Stomach (tissue), 9 donors: Measurements from ENCODE around the gene NCAM1. TPM values are rescaled to one million over a fixed set of nuclear protein-coding genes. Genes with fewer than 3 reads are reported as not detected.

Experiments
- DNase-seq, 2 donors: peaks; one replicate each; pipeline versions ENCODE4 v3.0.0 to v3.0.0-alpha.2; 2013 to 2019
- H3K27ac ChIP-seq, 5 donors: fragments of 200-600 bp in 4 of 5; sonication (generic) in 4 of 5; one replicate each; pipeline ENCODE4 v1.5.1; 2013 to 2019; ENCODE audit warnings: mild to moderate bottlenecking in 1 of 5, moderate library complexity in 1 of 5
- H3K27me3 ChIP-seq, 3 donors: fragments of 200-600 bp; sonication (generic); one replicate each; pipeline ENCODE4 v1.5.1; 2017 to 2019; ENCODE audit warnings: mixed run types in 1 of 3
- H3K36me3 ChIP-seq, 4 donors: fragments of 200-600 bp; sonication (generic); 1 replicate in 3 of 4; 2 replicates in 1 of 4; pipeline ENCODE4 v1.5.1; 2016 to 2019
- H3K4me1 ChIP-seq, 4 donors: fragments of 200-600 bp; sonication (generic); one replicate each; pipeline ENCODE4 v1.5.1; 2016 to 2019
- H3K4me3 ChIP-seq, 4 donors: fragments of 200-600 bp; sonication (generic) in 3 of 4; one replicate each; pipeline ENCODE4 v1.5.1; 2016 to 2019; ENCODE audit warnings: mild to moderate bottlenecking in 1 of 4
- H3K9me3 ChIP-seq, 4 donors: fragments of 200-600 bp; sonication (generic); one replicate each; pipeline ENCODE4 v1.5.1; 2016 to 2019
- CTCF ChIP-seq, 7 experiments: fragments of 450-650 bp in 4 of 7; fragments of 200-600 bp in 3 of 7; sonication (generic) in 3 of 7; IDR thresholded peaks; one replicate each; pipeline ENCODE4 v1.5.1; 2016 to 2019; ENCODE audit warnings: antibody characterized with exemption in 7 of 7, control low read depth in 2 of 7, mild to moderate bottlenecking in 1 of 7
- EP300 ChIP-seq: sonication (generic); formaldehyde crosslinking; IDR thresholded peaks from one replicate; pipeline ENCODE4 v1.6.1; 2017; ENCODE audit warnings: antibody characterized with exemption
- POLR2A ChIP-seq, 4 donors: fragments of 450-650 bp; IDR thresholded peaks; one replicate each; pipeline ENCODE4 v1.6.1; 2016; ENCODE audit warnings: antibody characterized with exemption in 4 of 4, control low read depth in 2 of 4, mild to moderate bottlenecking in 1 of 4, moderate library complexity in 1 of 4
- POLR2AphosphoS5 ChIP-seq, 3 donors: sonication (generic); formaldehyde crosslinking; IDR thresholded peaks; one replicate each; pipeline ENCODE4 v1.6.1; 2016; ENCODE audit warnings: antibody characterized with exemption in 3 of 3
- WGBS, 5 donors: extraction: QIAGEN DNeasy Blood & Tissue Kit in 3 of 5; methylation state at CpG; one replicate each; pipeline versions ENCODE4 v1.1.5 to v1.1.7; 2013 to 2018; 5-methylcytosine and 5-hydroxymethylcytosine counted together
- intact Hi-C: fragments of 100-400 bp; cut with DNase I; formaldehyde crosslinking; loops from one replicate; pipeline ENCODE4 v1.15.1; 2023; ENCODE audit warnings: low total_unique reads
- polyA plus RNA-seq, 3 donors: library from polyadenylated mRNA; stranded (reverse); fragments of 200-250 nt; gene quantifications; one replicate each; pipeline ENCODE4 v1.2.3, GENCODE V29; 2013
- total RNA-seq, 5 donors: library from RNA; depleted of rRNA; stranded (reverse); fragments of >200 nt; gene quantifications; one replicate each; pipeline versions ENCODE4 v1.1.0 to v1.2.3, GENCODE V29; 2014 to 2016
- donor health status: healthy with polysubstance abuse.
- donor health status: Bipolar disorder and iron deficiency.
- donor health status: healthy.

Gene NCAM1
- total and polyA plus RNA-seq, 8 donors, result 5.7 to 84.8 (median 28.9) TPM

DNA sequence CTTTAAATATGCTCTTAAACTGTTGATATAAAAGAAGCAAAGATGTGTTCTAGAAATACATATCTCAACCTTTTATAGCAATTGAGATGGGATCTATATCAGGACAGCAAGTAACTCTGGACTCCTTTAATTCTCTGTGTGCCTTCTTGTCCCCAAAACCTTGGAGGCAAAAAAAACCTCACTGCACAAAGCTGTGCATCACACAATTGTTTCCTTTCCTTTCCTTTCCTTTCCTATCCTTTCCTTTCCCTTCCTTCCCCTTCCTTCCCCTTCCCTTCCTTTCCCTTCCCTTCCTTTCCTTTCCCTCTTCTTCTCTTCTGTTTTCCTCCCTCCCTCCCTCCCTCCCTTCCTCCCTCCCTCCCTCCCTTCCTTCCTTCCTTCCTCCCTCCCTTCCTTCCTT is 343.7 kb downstream of the NCAM1 start:
- TF ChIP-seq POLR2A (IDR thresholded peaks at IDR 0.05) (no peak), POLR2AphosphoS5 (IDR thresholded peaks at IDR 0.05) (no peak), CTCF (IDR thresholded peaks at IDR 0.05) (no peak), EP300 (no peak)
- Histone ChIP-seq H3K4me3 (no peak overlapping the region), H3K27me3 (no peaks in the 10 kb centered on the region), H3K27ac (no peak overlapping the region), H3K9me3 (no peaks in the 10 kb centered on the region), H3K36me3 (no peaks in the 10 kb centered on the region), H3K4me1 (peaks cover 0 to 4% (median 0%) of the 10 kb centered on the region in 4 donors)
- DNase-seq, result no peak
- intact Hi-C loops, result loop anchor here (5.0 kb wide), 2 partner anchors 227 to 427 kb away; no protein-coding TSS in a partner anchor

GRCh38 chr11:113305440-113306336 is 344.5 kb downstream of the NCAM1 start:
- TF ChIP-seq CTCF (IDR thresholded peaks at IDR 0.05) (peak in 5 of 7 experiments; percentile 79 to 88 (median 85)), POLR2AphosphoS5 (IDR thresholded peaks at IDR 0.05) (peak in 1 of 3 donors; percentile 35), EP300 (no peak)
- no peaks in the 10 kb centered on the region for H3K9me3 ChIP-seq
- H3K36me3 ChIP-seq, result no peaks in the 10 kb centered on the region
- no peak overlapping the region for H3K27ac ChIP-seq
- no peak overlapping the region for H3K4me3 ChIP-seq
- intact Hi-C loops, result loop anchor here (5.0 kb wide), 1 partner anchor 227 kb away; no protein-coding TSS in a partner anchor
- H3K4me1 ChIP-seq, result peaks cover 0 to 4% (median 0%) of the 10 kb centered on the region in 4 donors
- DNase-seq, result peak; percentile 83 to 90
- no peaks in the 10 kb centered on the region for H3K27me3 ChIP-seq
- 37 to 47% (median 44%) methylated on average over 12 of the region's 12 CpGs for WGBS, 5 donors

GRCh38 chr11:113308601-113309000 is 347.4 kb downstream of the NCAM1 start:
- no peak for DNase-seq
- H3K4me3 ChIP-seq, result no peak overlapping the region
- intact Hi-C loops, result loop anchor here (5.0 kb wide), 1 partner anchor 224 kb away; no protein-coding TSS in a partner anchor
- H3K36me3 ChIP-seq, result no peaks in the 10 kb centered on the region
- H3K4me1 ChIP-seq, result peaks cover 0 to 5% (median 1%) of the 10 kb centered on the region in 4 donors
- H3K27me3 ChIP-seq, result no peaks in the 10 kb centered on the region
- WGBS, 5 donors, result 52 to 72% (median 67%) methylated on average over 2 of the region's 2 CpGs
- H3K9me3 ChIP-seq, result no peaks in the 10 kb centered on the region
- no peak for TF ChIP-seq CTCF (IDR thresholded peaks at IDR 0.05)
- TF ChIP-seq POLR2AphosphoS5 (IDR thresholded peaks at IDR 0.05), result no peak
- no peak for TF ChIP-seq EP300
- TF ChIP-seq POLR2A (IDR thresholded peaks at IDR 0.05), result no peak
- no peak overlapping the region for H3K27ac ChIP-seq

DNA sequence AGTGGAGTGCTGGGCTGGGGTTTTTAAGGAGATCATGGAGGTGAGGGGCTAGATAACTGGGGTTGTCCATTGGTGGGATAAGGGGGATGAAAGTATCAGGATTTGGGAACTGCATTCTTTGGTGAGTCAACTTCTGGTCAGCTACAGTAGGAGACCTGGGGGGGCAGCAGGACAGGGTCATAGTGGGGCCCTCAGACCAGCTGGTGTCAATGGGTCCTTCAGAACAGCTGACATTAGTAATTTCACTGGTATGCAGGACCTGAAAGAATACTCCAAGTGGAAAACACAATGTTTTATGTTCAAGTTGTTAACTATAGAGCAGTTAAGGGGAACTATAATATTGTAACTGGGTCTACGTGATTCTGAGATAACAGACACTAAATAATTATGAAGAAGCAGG is 350.3 kb downstream of the NCAM1 start:
- intact Hi-C loops, result no loop called here

More for the DNA sequence above, 350.3 kb downstream of the NCAM1 start:
- 88 to 96% (median 90%) methylated on average over 1 of the region's 1 CpG for WGBS, 5 donors
- TF ChIP-seq EP300, result no peak
- no peak for TF ChIP-seq CTCF (IDR thresholded peaks at IDR 0.05)
- no peak for TF ChIP-seq POLR2AphosphoS5 (IDR thresholded peaks at IDR 0.05)
- no peak for TF ChIP-seq POLR2A (IDR thresholded peaks at IDR 0.05)
- H3K9me3 ChIP-seq, result no peaks in the 10 kb centered on the region
- no peak for DNase-seq
- peaks cover 10 to 26% (median 17%) of the 10 kb centered on the region in 4 donors for H3K4me1 ChIP-seq
- no peak overlapping the region for H3K27ac ChIP-seq
- no peak overlapping the region for H3K4me3 ChIP-seq
- no peaks in the 10 kb centered on the region for H3K36me3 ChIP-seq
- no peaks in the 10 kb centered on the region for H3K27me3 ChIP-seq
